DMS79 (cell line): ENCODE measurements around the gene TMEM91.
"Not testable (repeated sequence)": the region's sequence is repeated elsewhere in the genome, so short reads cannot be mapped to it uniquely, and the experiment has no call there.

Experiments used
- DNase-seq: peaks from one replicate; lab custom pipeline; 2025; lab: John Stamatoyannopoulos, UW

The TMEM91 gene

GRCh38 chr19:41377977-41378709 is 1.8 kb downstream of the TMEM91 start:
- no peak for DNase-seq

- DNase-seq, result not testable (repeated sequence)
Observed at GRCh38 chr19:41381536-41381935, 5.2 kb downstream of the TMEM91 start.

- no peak for DNase-seq
Observed at GRCh38 chr19:41384351-41384750, 8.0 kb downstream of the TMEM91 start.

GRCh38 chr19:41386442-41386841 is 10.1 kb downstream of the TMEM91 start:
- DNase-seq, result no peak

GRCh38 chr19:41391618-41392017 is 15.3 kb downstream of the TMEM91 start:
- DNase-seq, result no peak

- no peak for DNase-seq
Observed at GRCh38 chr19:41392775-41393174, 16.4 kb downstream of the TMEM91 start.

DNA sequence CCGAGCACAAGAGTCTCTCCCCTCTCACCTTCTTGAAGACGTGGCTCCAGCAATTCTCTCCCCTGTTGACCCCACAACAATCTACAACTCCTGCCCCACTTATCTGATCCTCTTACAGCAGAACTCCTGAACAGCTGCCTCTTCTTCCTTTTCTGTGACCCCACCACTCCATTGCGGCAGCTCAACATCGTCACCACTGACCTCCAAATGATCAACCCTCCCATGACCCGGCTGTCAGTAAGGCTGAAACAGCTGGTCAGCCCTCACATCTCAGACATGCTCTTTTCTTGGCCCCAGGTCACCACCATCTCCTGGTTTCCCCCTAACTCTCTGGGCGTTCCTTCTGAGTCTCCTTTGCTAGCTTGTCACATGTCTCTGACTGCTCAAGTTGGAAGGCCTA is 19.0 kb downstream of the TMEM91 start:
- DNase-seq, result no peak

GRCh38 chr19:41397086-41398049 is 21.0 kb downstream of the TMEM91 start, which contains the start of the genes BCKDHA and EXOSC5:
TSS of gene BCKDHA (plus strand) at chr19:41397818. CDS start at chr19:41397828, 10 bp downstream.
TSS of gene EXOSC5 (minus strand) at chr19:41397359. CDS start at chr19:41397328, 31 bp downstream.
- DNase-seq, result peak; percentile 99

- DNase-seq, result no peak
Observed at GRCh38 chr19:41398050-41398418, 21.7 kb downstream of the TMEM91 start.

GRCh38 chr19:41398598-41398997 is 22.3 kb downstream of the TMEM91 start:
- DNase-seq, result peak; percentile 40

DNA sequence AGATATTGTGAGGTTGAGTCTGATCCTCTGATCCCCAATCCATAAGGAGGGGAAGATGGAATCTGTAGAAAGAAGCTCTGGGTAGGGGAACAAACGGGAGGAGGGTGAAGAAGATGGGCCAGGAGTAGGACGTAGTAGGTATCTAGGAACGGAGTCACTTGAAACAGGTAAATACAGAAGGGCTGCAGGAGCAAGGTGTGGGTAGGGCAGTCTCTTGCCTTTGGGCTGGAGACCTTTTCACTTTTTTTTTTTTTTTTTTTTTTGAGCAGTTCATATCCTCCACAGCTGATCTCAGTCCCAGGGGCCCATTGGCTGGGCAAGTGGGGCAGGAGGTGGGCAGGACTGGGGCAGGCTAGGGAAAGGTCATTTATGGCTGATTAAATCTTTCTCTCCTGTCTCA is 22.8 kb downstream of the TMEM91 start:
- DNase-seq, result no peak

- DNase-seq, result no peak
Observed at GRCh38 chr19:41399525-41399924, 23.2 kb downstream of the TMEM91 start.

- no peak for DNase-seq
Observed at GRCh38 chr19:41401483-41401882, 25.1 kb downstream of the TMEM91 start.

DNA sequence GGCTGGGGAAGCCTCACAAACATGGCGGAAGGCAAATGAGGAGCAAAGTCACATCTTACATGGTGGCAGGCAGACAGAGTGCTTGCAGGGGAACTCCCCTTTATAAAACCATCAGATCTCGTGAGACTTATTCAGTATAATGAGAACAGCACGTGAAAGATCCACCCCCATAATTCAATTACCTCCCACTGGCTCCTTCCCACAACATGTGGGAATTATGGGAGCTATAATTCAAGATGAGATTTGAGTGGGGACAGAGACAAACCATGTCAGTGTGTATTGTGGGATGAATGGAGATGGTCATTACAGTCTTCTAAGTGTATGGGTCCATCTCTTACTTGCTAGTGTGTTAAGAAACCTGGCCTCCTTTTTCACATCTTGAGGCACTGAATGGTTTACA is 25.7 kb downstream of the TMEM91 start:
- no peak for DNase-seq

DNA sequence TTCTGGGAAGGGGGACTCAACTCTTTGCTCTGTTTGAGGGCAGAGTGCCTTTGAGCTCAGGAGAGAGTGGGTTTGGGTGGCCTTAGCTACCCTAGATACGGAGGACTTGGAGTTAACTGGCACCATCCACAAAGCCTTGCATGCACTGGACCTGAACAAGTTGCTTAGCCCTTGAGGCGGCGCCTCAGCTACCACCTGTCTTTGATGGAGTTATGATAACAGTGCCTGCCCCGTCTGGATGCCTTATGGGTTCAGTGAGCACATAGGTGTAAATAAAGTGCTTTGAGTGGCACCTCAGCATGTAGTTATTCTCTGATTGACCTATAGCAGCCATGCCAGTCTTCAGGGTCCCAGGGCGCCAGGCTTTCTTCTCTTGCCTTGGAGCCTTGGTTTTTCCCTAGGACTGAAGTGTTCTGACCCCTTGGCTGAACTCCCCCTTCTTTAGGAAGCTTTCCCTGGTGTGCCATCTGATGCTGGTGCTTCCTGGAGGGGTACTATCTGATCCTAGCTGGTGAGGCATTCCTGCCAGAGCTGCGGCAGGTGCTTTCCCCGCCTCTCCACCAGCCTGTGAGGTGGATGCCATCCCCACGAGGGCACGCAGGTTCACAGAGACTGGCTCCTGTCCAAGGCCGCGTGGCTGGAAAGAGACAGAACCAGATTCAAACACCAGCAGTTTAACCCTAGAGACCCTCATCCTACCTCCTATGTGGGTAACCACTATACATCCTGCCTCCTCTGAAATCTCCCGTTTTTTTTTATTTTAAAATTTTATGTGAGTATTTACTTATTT is 27.0 kb downstream of the TMEM91 start:
- peak; percentile 89 for DNase-seq

- DNase-seq, result no peak
Observed at GRCh38 chr19:41405776-41406175, 29.4 kb downstream of the TMEM91 start.

- peak; percentile 69 for DNase-seq
Observed at GRCh38 chr19:41407271-41407670, 30.9 kb downstream of the TMEM91 start.

- no peak for DNase-seq
Observed at GRCh38 chr19:41408256-41408655, 31.9 kb downstream of the TMEM91 start.

DNA sequence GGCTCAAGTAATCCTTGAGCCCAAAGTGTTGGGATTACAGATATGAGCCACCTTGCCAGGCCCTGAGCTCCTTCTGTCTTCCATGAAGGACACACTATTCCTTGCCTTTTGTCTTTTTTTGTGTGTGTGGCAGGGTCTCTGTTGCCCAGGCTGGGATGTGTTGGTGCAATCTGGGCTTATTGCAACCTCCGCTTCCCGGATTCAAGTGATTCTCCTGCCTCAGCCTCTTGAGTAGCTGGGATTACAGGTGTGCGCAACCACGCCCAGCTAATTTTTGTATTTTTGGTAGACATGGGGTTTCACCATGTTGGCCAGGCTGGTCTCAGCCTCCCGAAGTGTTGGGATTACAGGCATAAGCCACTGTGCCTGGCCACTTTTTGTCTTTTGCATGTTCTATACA is 32.5 kb downstream of the TMEM91 start:
- DNase-seq, result not testable (repeated sequence)

- no peak for DNase-seq
Observed at GRCh38 chr19:41409288-41409687, 33.0 kb downstream of the TMEM91 start.

DNA sequence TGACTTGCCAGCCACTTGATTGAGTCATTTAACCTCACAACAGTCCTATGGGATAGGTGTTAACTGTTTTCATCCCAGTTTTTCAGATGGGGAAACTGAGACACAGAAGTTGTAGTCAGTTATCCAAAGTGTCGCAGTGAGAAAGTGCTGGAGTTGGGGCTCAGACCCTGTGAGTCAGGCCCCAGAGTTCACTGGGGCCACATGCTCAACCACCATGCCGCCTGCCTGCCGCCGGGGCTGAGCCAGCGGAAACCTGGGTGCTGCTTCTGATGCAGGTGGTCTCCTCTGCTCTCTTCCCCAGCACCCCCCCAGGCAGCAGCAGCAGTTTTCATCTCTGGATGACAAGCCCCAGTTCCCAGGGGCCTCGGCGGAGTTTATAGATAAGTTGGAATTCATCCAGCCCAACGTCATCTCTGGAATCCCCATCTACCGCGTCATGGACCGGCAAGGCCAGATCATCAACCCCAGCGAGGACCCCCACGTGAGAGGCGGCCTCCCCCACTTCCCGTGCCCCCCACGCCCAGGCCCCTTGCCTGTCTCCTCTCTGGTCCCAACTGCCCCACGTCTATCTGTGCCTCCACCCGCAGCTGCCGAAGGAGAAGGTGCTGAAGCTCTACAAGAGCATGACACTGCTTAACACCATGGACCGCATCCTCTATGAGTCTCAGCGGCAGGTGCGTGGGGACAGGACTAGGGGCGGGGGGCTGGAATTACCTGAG is 34.2 kb downstream of the TMEM91 start:
- no peak for DNase-seq
